Breast epithelium (tissue), 3 donors: ENCODE results near the gene GCHFR.

Experiments
- CTCF ChIP-seq, 3 donors: fragments of 450-650 bp; IDR thresholded peaks; one replicate each; pipeline ENCODE4 v1.5.1; 2016 to 2017; ENCODE audit warnings: antibody characterized with exemption in 3 of 3, mild to moderate bottlenecking in 3 of 3, moderate library complexity in 3 of 3
- POLR2A ChIP-seq: fragments of 450-650 bp; IDR thresholded peaks from one replicate; pipeline ENCODE4 v1.6.1; 2016; ENCODE audit warnings: antibody characterized with exemption, mild to moderate bottlenecking, moderate library complexity
- POLR2AphosphoS5 ChIP-seq, 3 donors: sonication (generic); formaldehyde crosslinking; IDR thresholded peaks; one replicate each; pipeline ENCODE4 v1.6.1; 2017; ENCODE audit warnings: antibody characterized with exemption in 3 of 3

DNA sequence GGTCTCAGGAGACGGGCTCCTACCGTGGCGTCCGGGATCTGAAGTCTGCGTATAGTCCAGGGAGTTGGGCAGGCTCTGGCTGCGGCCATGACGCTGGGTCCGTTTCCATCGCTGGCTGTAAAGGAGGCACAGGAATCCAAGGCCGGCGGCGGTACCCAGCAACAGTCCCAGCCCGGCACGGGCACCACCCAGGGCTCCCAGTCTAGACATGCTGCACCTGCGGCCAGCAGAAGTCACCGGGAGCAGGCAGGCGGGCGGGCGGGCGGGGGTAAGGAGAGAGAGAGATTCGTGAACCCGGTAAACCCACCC is 9.3 kb upstream of the GCHFR start:
- TF ChIP-seq POLR2A (no peak), CTCF (IDR thresholded peaks at IDR 0.05) (no peak), POLR2AphosphoS5 (IDR thresholded peaks at IDR 0.05) (no peak)
